H9 (cell line): ENCODE results near the gene PID1. TPM values are rescaled to one million over a fixed set of nuclear protein-coding genes. Genes with fewer than 3 reads are reported as not detected.

Source experiments
- DNase-seq: peaks from one replicate; pipeline ENCODE4 v3.0.0-alpha.2; 2017
- H2AFZ ChIP-seq: one replicate; pipeline ENCODE4 v1.6.1; 2013; ENCODE audit warnings: mild to moderate bottlenecking, low read length, control low read depth, moderate library complexity
- H2AK5ac ChIP-seq: 2 replicates; pipeline ENCODE4 v1.6.1; 2013; ENCODE audit warnings: low read length, control low read depth, mixed read lengths; ENCODE audit not compliant: insufficient read length
- H2BK120ac ChIP-seq: one replicate; pipeline ENCODE4 v1.6.1; 2013; ENCODE audit warnings: low read depth, mild to moderate bottlenecking, low read length, control low read depth, inconsistent platforms; ENCODE audit not compliant: poor library complexity, severe bottlenecking
- H2BK12ac ChIP-seq: 2 replicates; pipeline ENCODE4 v1.6.1; 2013; ENCODE audit warnings: low read length, control low read depth, mixed read lengths, low read depth; ENCODE audit not compliant: insufficient read length
- H2BK15ac ChIP-seq: 2 replicates; pipeline ENCODE4 v1.6.1; 2013; ENCODE audit warnings: low read depth, low read length, control low read depth
- H2BK20ac ChIP-seq: one replicate; pipeline ENCODE4 v1.6.1; 2013; ENCODE audit warnings: low read depth, mild to moderate bottlenecking, low read length, control low read depth, inconsistent platforms; ENCODE audit not compliant: poor library complexity, severe bottlenecking
- H2BK5ac ChIP-seq: 2 replicates; pipeline ENCODE4 v1.6.1; 2013; ENCODE audit warnings: low read length, control low read depth, mixed read lengths; ENCODE audit not compliant: insufficient read length
- H3K14ac ChIP-seq: 2 replicates; pipeline ENCODE4 v1.6.1; 2013; ENCODE audit warnings: low read length, control low read depth; ENCODE audit not compliant: insufficient read depth
- H3K18ac ChIP-seq: 2 replicates; pipeline ENCODE4 v1.6.1; 2013; ENCODE audit warnings: low read depth, mild to moderate bottlenecking, mixed read lengths, low read length, control low read depth; ENCODE audit not compliant: insufficient read length
- H3K23ac ChIP-seq: 2 replicates; pipeline ENCODE4 v1.6.1; 2013; ENCODE audit warnings: low read length, control low read depth, mixed read lengths, low read depth; ENCODE audit not compliant: insufficient read length
- H3K23me2 ChIP-seq: 2 replicates; pipeline ENCODE4 v1.6.1; 2013; ENCODE audit warnings: low read depth, mild to moderate bottlenecking, mixed read lengths, low read length, control low read depth; ENCODE audit not compliant: insufficient read length, poor library complexity, severe bottlenecking
- H3K27ac ChIP-seq: 2 replicates; pipeline ENCODE4 v1.5.1; 2013; ENCODE audit warnings: low read length, control low read depth, mixed read lengths, low read depth; ENCODE audit not compliant: insufficient read length
- H3K27me3 ChIP-seq: 2 replicates; pipeline ENCODE4 v1.6.1; 2013; ENCODE audit warnings: low read length, control low read depth, inconsistent platforms; ENCODE audit not compliant: insufficient read depth
- H3K4ac ChIP-seq: 2 replicates; pipeline ENCODE4 v1.6.1; 2013; ENCODE audit warnings: low read depth, mild to moderate bottlenecking, control low read depth, inconsistent platforms, low read length, moderate library complexity
- H3K4me1 ChIP-seq: 2 replicates; pipeline ENCODE4 v1.6.1; 2013; ENCODE audit warnings: low read length, control low read depth, inconsistent platforms; ENCODE audit not compliant: insufficient read depth
- H3K4me2 ChIP-seq: 2 replicates; pipeline ENCODE4 v1.6.1; 2013; ENCODE audit warnings: low read length, control low read depth, mixed read lengths; ENCODE audit not compliant: insufficient read length, insufficient read depth
- H3K56ac ChIP-seq: 2 replicates; pipeline ENCODE4 v1.6.1; 2013; ENCODE audit warnings: low read depth, mild to moderate bottlenecking, mixed read lengths, low read length, control low read depth; ENCODE audit not compliant: insufficient read length
- H3K79me1 ChIP-seq: 2 replicates; pipeline ENCODE4 v1.6.1; 2013; ENCODE audit warnings: low read depth, mild to moderate bottlenecking, moderate library complexity, low read length, control low read depth, inconsistent platforms; ENCODE audit not compliant: insufficient read depth, poor library complexity, severe bottlenecking
- H3K79me2 ChIP-seq: 2 replicates; pipeline ENCODE4 v1.6.1; 2013; ENCODE audit warnings: low read length, control low read depth, inconsistent platforms; ENCODE audit not compliant: insufficient read depth
- H3K9ac ChIP-seq: 2 replicates; pipeline ENCODE4 v1.6.1; 2013; ENCODE audit warnings: low read length, control low read depth, mixed read lengths; ENCODE audit not compliant: insufficient read length; ENCODE audit errors: extremely low read depth
- H3K9me3 ChIP-seq: one replicate; pipeline ENCODE4 v1.6.1; 2013; ENCODE audit warnings: low read depth, low read length, inconsistent platforms; ENCODE audit not compliant: control insufficient read depth
- H3T11ph ChIP-seq: one replicate; pipeline ENCODE4 v1.6.1; 2013; ENCODE audit warnings: mild to moderate bottlenecking, low read length, control low read depth, inconsistent platforms
- H4K20me1 ChIP-seq: one replicate; pipeline ENCODE4 v1.6.1; 2013; ENCODE audit not compliant: control insufficient read depth, insufficient read length, insufficient read depth
- H4K5ac ChIP-seq: 2 replicates; pipeline ENCODE4 v1.6.1; 2013; ENCODE audit warnings: low read depth, mild to moderate bottlenecking, mixed read lengths, low read length, control low read depth; ENCODE audit not compliant: insufficient read length
- H4K8ac ChIP-seq: replicated peaks from 2 replicates; pipeline ENCODE4 v1.6.1; 2013; ENCODE audit warnings: low read length, control low read depth, mixed read lengths, low read depth; ENCODE audit not compliant: insufficient read length
- H4K91ac ChIP-seq: 2 replicates; pipeline ENCODE4 v1.6.1; 2013; ENCODE audit warnings: low read depth, mild to moderate bottlenecking, moderate library complexity, mixed read lengths, low read length, control low read depth; ENCODE audit not compliant: insufficient read length
- H3K27ac Mint-ChIP-seq, 3 experiments: 2 replicates in 2 of 3; 3 replicates in 1 of 3; pipeline ENCODE4 v1.8.0; 2020 to 2021; ENCODE audit warnings: mixed read lengths in 3 of 3, mild to moderate bottlenecking in 1 of 3, moderate library complexity in 1 of 3
- H3K27me3 Mint-ChIP-seq: 2 replicates; pipeline ENCODE4 v1.8.0; 2021; ENCODE audit warnings: low read depth, mild to moderate bottlenecking, moderate library complexity, mixed read lengths
- H3K36me3 Mint-ChIP-seq, 3 experiments: 2 replicates in 2 of 3; 3 replicates in 1 of 3; pipeline ENCODE4 v1.8.0; 2020 to 2021; ENCODE audit warnings: low read depth in 3 of 3, mixed read lengths in 3 of 3; ENCODE audit not compliant: insufficient read depth in 1 of 3
- H3K4me1 Mint-ChIP-seq, 2 experiments: 2 replicates each; pipeline ENCODE4 v1.8.0; 2020; ENCODE audit warnings: mixed read lengths in 2 of 2
- H3K4me3 Mint-ChIP-seq, 2 experiments: 2 replicates in 1 of 2; 3 replicates in 1 of 2; pipeline ENCODE4 v1.8.0; 2020 to 2021; ENCODE audit warnings: mild to moderate bottlenecking in 2 of 2, mixed read lengths in 2 of 2, moderate library complexity in 1 of 2
- H3K9me3 Mint-ChIP-seq, 2 experiments: 2 replicates in 1 of 2; 3 replicates in 1 of 2; pipeline ENCODE4 v1.8.0; 2020; ENCODE audit warnings: mild to moderate bottlenecking in 2 of 2, mixed read lengths in 2 of 2, moderate library complexity in 1 of 2
- WGBS: extraction: QIAGEN DNeasy Blood & Tissue Kit; methylation state at CpG from one replicate; pipeline ENCODE4 v1.1.7; 2013; ENCODE audit warnings: missing lambda C conversion rate, low lambda C conversion rate, mixed read lengths; ENCODE audit not compliant: insufficient read length; ENCODE audit errors: extremely low coverage; 5-methylcytosine and 5-hydroxymethylcytosine counted together
- total RNA-seq: library from RNA; stranded (reverse); gene quantifications from 2 replicates; pipeline ENCODE4 v1.2.1, GENCODE V29; 2021
- TF ChIP-seq, protein P1 (sequence below): fragments of 200-600 bp; sonication (generic); conservative IDR thresholded peaks from 3 replicates; pipeline ENCODE4 v1.8.0; 2021; ENCODE audit warnings: antibody characterized with exemption, mild to moderate bottlenecking

Gene PID1
- total RNA-seq, 1 experiment from 2014 or later = 1.4 TPM

DNA sequence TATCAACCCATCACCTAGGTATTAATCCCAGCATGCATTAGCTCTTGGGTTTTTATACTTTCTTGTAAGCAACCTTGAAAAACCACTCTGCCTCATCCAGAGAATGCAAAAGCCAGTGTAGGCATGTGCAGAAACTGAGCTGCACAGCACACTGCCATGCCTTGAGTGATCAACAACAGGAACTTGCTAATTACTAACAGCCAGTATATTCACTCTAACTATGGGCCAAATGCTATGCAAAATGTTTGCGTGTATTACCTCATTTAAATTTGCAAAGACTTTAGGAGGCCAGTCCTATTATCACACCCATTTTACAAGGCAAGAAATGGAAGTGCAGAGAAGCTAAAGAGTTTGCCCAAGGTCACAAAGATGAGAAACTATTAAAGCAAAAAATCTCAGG lies 169.8 kb downstream of the PID1 start:
- Histone ChIP-seq H3K9ac (no peak overlapping the region), H3K79me2 (no peaks in the 10 kb centered on the region), H3K23me2 (no peaks in the 10 kb centered on the region), H4K5ac (no peak overlapping the region), H3T11ph (no peak overlapping the region), H3K79me1 (no peaks in the 10 kb centered on the region), H3K18ac (no peak overlapping the region), H3K14ac (no peak overlapping the region), H3K23ac (no peak overlapping the region), H4K20me1 (no peaks in the 10 kb centered on the region), H3K4ac (no peak overlapping the region), H3K27ac (no peak overlapping the region), H4K8ac (no peak overlapping the region), H2BK20ac (no peak overlapping the region), H2BK120ac (no peak overlapping the region), H3K4me2 (no peak overlapping the region), H2BK15ac (no peak overlapping the region), H3K27me3 (no peaks in the 10 kb centered on the region), H2BK5ac (no peak overlapping the region), H3K4me1 (no peaks in the 10 kb centered on the region; the same call in 1 of the 2 replicates), H3K56ac (no peak overlapping the region), H2AK5ac (no peak overlapping the region), H4K91ac (no peak overlapping the region), H2AFZ (no peak overlapping the region), H3K9me3 (no peaks in the 10 kb centered on the region), H2BK12ac (no peak overlapping the region)
- H3K4me1 Mint-ChIP-seq = peaks cover 2 to 9% of the 10 kb centered on the region in 2 experiments
- TF ChIP-seq, protein P1, sequence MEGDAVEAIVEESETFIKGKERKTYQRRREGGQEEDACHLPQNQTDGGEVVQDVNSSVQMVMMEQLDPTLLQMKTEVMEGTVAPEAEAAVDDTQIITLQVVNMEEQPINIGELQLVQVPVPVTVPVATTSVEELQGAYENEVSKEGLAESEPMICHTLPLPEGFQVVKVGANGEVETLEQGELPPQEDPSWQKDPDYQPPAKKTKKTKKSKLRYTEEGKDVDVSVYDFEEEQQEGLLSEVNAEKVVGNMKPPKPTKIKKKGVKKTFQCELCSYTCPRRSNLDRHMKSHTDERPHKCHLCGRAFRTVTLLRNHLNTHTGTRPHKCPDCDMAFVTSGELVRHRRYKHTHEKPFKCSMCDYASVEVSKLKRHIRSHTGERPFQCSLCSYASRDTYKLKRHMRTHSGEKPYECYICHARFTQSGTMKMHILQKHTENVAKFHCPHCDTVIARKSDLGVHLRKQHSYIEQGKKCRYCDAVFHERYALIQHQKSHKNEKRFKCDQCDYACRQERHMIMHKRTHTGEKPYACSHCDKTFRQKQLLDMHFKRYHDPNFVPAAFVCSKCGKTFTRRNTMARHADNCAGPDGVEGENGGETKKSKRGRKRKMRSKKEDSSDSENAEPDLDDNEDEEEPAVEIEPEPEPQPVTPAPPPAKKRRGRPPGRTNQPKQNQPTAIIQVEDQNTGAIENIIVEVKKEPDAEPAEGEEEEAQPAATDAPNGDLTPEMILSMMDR = no peak
- no peak overlapping the region for H3K4me3 Mint-ChIP-seq
- no peak for DNase-seq
- H3K27ac Mint-ChIP-seq = no peak overlapping the region
- no CpG with 5 or more reads among the region's 1 CpG for WGBS
- H3K27me3 Mint-ChIP-seq = no peaks in the 10 kb centered on the region
- peaks cover 0 to 3% (median 0%) of the 10 kb centered on the region in 3 experiments; a peak in 1 of 7 replicates for H3K36me3 Mint-ChIP-seq
- peaks cover 0 to 2% of the 10 kb centered on the region in 2 experiments; a peak in 1 of 5 replicates for H3K9me3 Mint-ChIP-seq
